ENCODE measurements around the gene UNC45B. TPM values are rescaled to one million over a fixed set of nuclear protein-coding genes. Genes with fewer than 3 reads are reported as not detected.

UNC45B gene
- total and polyA plus RNA-seq, 2 of the 4 experiments (the other 2 are of a cell fraction): not detected

DNA sequence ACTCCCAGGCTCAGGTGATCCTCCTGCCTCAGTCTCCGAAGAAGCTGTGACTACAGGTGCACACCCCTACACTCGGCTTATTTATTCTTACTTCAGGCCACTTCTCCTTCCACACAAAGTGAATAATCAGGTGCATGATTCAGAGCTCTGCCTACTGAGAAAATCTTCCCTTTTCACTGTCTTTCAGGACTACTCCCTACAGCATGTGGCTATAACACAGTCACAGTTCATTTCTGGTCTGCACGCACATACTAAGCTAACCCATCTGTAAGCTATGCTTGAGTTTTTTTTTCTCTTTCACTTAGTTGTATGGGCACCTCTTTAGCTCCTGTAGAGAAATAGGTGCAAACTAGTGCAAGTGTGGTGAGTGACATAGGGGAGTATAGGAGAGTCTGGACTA lies 87.7 kb downstream of the UNC45B start:
- WGBS, 2 experiments (ENCODE audit: extremely low coverage in 2 of 2, insufficient read length in 1 of 2): 85% methylated on average over 2 of the region's 3 CpGs; no CpG with 5 or more reads in 1 of the 2 experiments
- POLR2A ChIA-PET (ENCODE audit: unreplicated experiment): no interaction called here
- no peak overlapping the region for H2AK5ac ChIP-seq (ENCODE audit: low read depth, low read length)

More for the DNA sequence above, 87.7 kb downstream of the UNC45B start:
- BruUV-seq (replicated peaks): no TSS peak
- Histone ChIP-seq H2BK20ac (ENCODE audit: low read depth, low read length) (no peak overlapping the region), H3K9me1 (ENCODE audit: insufficient read depth, low read length) (peaks cover 4% of the 10 kb centered on the region; the same call in 1 of the 2 replicates), H4K20me1 (ENCODE audit: insufficient read depth, low read length) (no peaks in the 10 kb centered on the region), H2AK9ac (replicated peaks; ENCODE audit: low read depth, low read length, poor library complexity) (no peak overlapping the region), H2BK120ac (ENCODE audit: low read depth, low read length) (no peak overlapping the region), H2BK15ac (ENCODE audit: low read depth, low read length) (no peak overlapping the region), H3K79me1 (ENCODE audit: low read depth in 1 of 2, low read length in 2 of 2) (no peaks in the 10 kb centered on the region), H3K4me3 (ENCODE audit: insufficient read depth, low read depth, low read length) (no peak overlapping the region), H3K36me3 (ENCODE audit: control insufficient read depth, insufficient read depth, low read length) (no peaks in the 10 kb centered on the region), H3K23ac (ENCODE audit: low read depth, low read length) (no peak overlapping the region), H3K27me3 (ENCODE audit: control insufficient read depth, insufficient read depth, low read length) (peaks cover 6% of the 10 kb centered on the region), H3K18ac (ENCODE audit: low read depth, low read length) (no peak overlapping the region), H2BK5ac (ENCODE audit: low read depth, low read length, poor library complexity, severe bottlenecking) (no peak overlapping the region), H3K4ac (ENCODE audit: low read depth, low read length) (no peak overlapping the region), H3K56ac (ENCODE audit: extremely low read depth, insufficient read depth, low read length) (no peak overlapping the region), H3K27ac (ENCODE audit: insufficient read depth, low read length) (no peak overlapping the region), H4K5ac (ENCODE audit: low read depth, low read length) (no peak overlapping the region), H3K4me2 (ENCODE audit: low read depth, low read length) (no peak overlapping the region), H4K8ac (ENCODE audit: low read depth in 2 of 2, low read length in 2 of 2) (no peak overlapping the region), H3K9ac (ENCODE audit: low read depth, low read length) (no peak overlapping the region), H2AFZ (replicated peaks; ENCODE audit: low read length, poor library complexity) (no peak overlapping the region), H3K14ac (replicated peaks; ENCODE audit: low read depth, low read length) (no peak overlapping the region), H3K4me1 (ENCODE audit: control insufficient read depth, insufficient read depth, low read length) (peaks cover 5% of the 10 kb centered on the region), H4K91ac (ENCODE audit: insufficient read depth, low read depth, low read length) (no peak overlapping the region), H3K9me3 (ENCODE audit: control insufficient read depth, insufficient read depth, low read length) (no peaks in the 10 kb centered on the region; the same call in 1 of the 2 replicates)
- no peak for DNase-seq
- no peak for TF ChIP-seq CHD1 (IDR thresholded peaks at IDR 0.05; ENCODE audit: low read depth, low read length)
- TF ChIP-seq MAFK (IDR thresholded peaks at IDR 0.05; ENCODE audit: low read depth, low read length): no peak
- no peak for TF ChIP-seq MAZ (IDR thresholded peaks at IDR 0.05; ENCODE audit: borderline replicate concordance, low read depth, low read length)
- TF ChIP-seq, protein P1, sequence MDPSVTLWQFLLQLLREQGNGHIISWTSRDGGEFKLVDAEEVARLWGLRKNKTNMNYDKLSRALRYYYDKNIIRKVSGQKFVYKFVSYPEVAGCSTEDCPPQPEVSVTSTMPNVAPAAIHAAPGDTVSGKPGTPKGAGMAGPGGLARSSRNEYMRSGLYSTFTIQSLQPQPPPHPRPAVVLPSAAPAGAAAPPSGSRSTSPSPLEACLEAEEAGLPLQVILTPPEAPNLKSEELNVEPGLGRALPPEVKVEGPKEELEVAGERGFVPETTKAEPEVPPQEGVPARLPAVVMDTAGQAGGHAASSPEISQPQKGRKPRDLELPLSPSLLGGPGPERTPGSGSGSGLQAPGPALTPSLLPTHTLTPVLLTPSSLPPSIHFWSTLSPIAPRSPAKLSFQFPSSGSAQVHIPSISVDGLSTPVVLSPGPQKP (IDR thresholded peaks at IDR 0.05; ENCODE audit: borderline replicate concordance, low read depth, low read length): no peak
- in situ Hi-C loops (cut with MboI; ENCODE audit: low sequenced_read_pairs) (no loop called here), dilution Hi-C loops (cut with HindIII; ENCODE audit: low sequenced_read_pairs, unreplicated experiment) (no loop called here), intact Hi-C loops (cut with micrococcal nuclease) (no loop called here)
- CTCF ChIA-PET: no interaction called here
- ATAC-seq (ENCODE audit: low read depth): no peak

Measured in IMR-90 (cell line).